Measurements from ENCODE around the gene FUT7.

The FUT7 gene

GRCh38 chr9:137077010-137077747, 45.3 kb upstream of the FUT7 start, which contains the start of gene UAP1L1:
Gene UAP1L1 (plus strand): TSS chr9:137077517. CDS start chr9:137077533, 16 bp downstream.
- DNase-seq (ENCODE audit: low read depth): no peak
- peak within 1 kb of the TSS; percentile 86 for H3K4me3 ChIP-seq (ENCODE audit: low read depth, low read length)

GRCh38 chr9:137076636-137077009, 44.7 kb upstream of the FUT7 start:
- DNase-seq (ENCODE audit: low read depth): no peak
- TF ChIP-seq CTCF (IDR thresholded peaks at IDR 0.05; ENCODE audit: low read depth, low read length, missing control alignments): no peak
- H3K4me3 ChIP-seq (ENCODE audit: low read depth, low read length): peak overlapping the region; percentile 48

More at GRCh38 chr9:137077010-137077747, 45.3 kb upstream of the FUT7 start, which contains the start of gene UAP1L1:
- no peak for TF ChIP-seq CTCF (IDR thresholded peaks at IDR 0.05; ENCODE audit: low read depth, low read length, missing control alignments)

- no peak for TF ChIP-seq CTCF (IDR thresholded peaks at IDR 0.05; ENCODE audit: low read depth, low read length, missing control alignments)
- DNase-seq (ENCODE audit: low read depth): no peak
Measured at GRCh38 chr9:137075275-137075775, 43.4 kb upstream of the FUT7 start.

GRCh38 chr9:137074657-137075274, 42.9 kb upstream of the FUT7 start:
- no peak overlapping the region for H3K4me3 ChIP-seq (ENCODE audit: low read depth, low read length)
- no peak for DNase-seq (ENCODE audit: low read depth)
- TF ChIP-seq CTCF (IDR thresholded peaks at IDR 0.05; ENCODE audit: low read depth, low read length, missing control alignments): no peak

More at GRCh38 chr9:137075275-137075775, 43.4 kb upstream of the FUT7 start:
- no peak overlapping the region for H3K4me3 ChIP-seq (ENCODE audit: low read depth, low read length)

- H3K4me3 ChIP-seq (ENCODE audit: low read depth, low read length): no peak overlapping the region
- no peak for TF ChIP-seq CTCF (IDR thresholded peaks at IDR 0.05; ENCODE audit: low read depth, low read length, missing control alignments)
- DNase-seq (ENCODE audit: low read depth): no peak
Measured at GRCh38 chr9:137073992-137074399, 42.1 kb upstream of the FUT7 start.

GRCh38 chr9:137071282-137071681, 39.4 kb upstream of the FUT7 start:
- DNase-seq (ENCODE audit: low read depth): no peak
- H3K4me3 ChIP-seq (ENCODE audit: low read depth, low read length): peak overlapping the region; percentile 77
- TF ChIP-seq CTCF (IDR thresholded peaks at IDR 0.05; ENCODE audit: low read depth, low read length, missing control alignments): no peak
